ENCODE results near the gene KBTBD12. TPM values are rescaled to one million over a fixed set of nuclear protein-coding genes. Genes with fewer than 3 reads are reported as not detected.

KBTBD12 gene
- total and polyA plus RNA-seq, 2 of the 13 experiments (the other 11 are each of a cell fraction or from before 2014, with no cell fraction given) = not detected

- Histone ChIP-seq H3K4me2 (ENCODE audit: low read depth, low read length) (no peak overlapping the region), H3K9me3 (ENCODE audit: low read length) (no peaks in the 10 kb centered on the region), H3K27ac (ENCODE audit: extremely low read length, insufficient read depth, low read length) (no peak overlapping the region), H3K9ac (ENCODE audit: insufficient read depth, low read depth, low read length) (no peak overlapping the region), H3K4me1 (ENCODE audit: insufficient read depth, low read length) (no peaks in the 10 kb centered on the region), H4K20me1 (ENCODE audit: insufficient read depth, low read length) (no peaks in the 10 kb centered on the region), H2AFZ (ENCODE audit: low read length) (no peak overlapping the region), H3K4me3 (replicated peaks in 1 of 3; ENCODE audit: insufficient read depth in 1 of 3, low read depth in 2 of 3, low read length in 3 of 3) (no peak overlapping the region), H3K36me3 (replicated peaks in 1 of 2; ENCODE audit: control insufficient read depth in 1 of 2, insufficient read depth in 2 of 2, low read length in 2 of 2) (no peaks in the 10 kb centered on the region), H3K79me2 (ENCODE audit: insufficient read depth, low read length) (no peaks in the 10 kb centered on the region), H3K27me3 (ENCODE audit: control insufficient read depth in 1 of 2, insufficient read depth in 2 of 2, low read length in 2 of 2) (no peaks in the 10 kb centered on the region)
- in situ Hi-C loops (cut with HindIII; ENCODE audit: extremely low pct_ligation_motif_present, low pct_unique_long_range_greater_than_20kb) (no loop called here), intact Hi-C loops (cut with micrococcal nuclease; ENCODE audit: unreplicated experiment) (no loop called here)
- CTCF ChIA-PET (ENCODE audit: low intra/inter-chr PET ratio, low total read pairs) = no interaction called here
- FAIRE-seq (no peak), DNase-seq (ENCODE audit: low spot score) (no peak), ATAC-seq (no peak)
- POLR2A ChIA-PET = no interaction called here
- no TSS peak for BruUV-seq (replicated peaks)
- TF ChIP-seq AFF4 (CRISPR knock-in tag; IDR thresholded peaks at IDR 0.05) (no peak), ZSCAN31 (CRISPR knock-in tag; IDR thresholded peaks at IDR 0.05; ENCODE audit: low read depth) (no peak), NFE2L2 (IDR thresholded peaks at IDR 0.05; ENCODE audit: low read length) (no peak), HOXA9 (CRISPR knock-in tag; IDR thresholded peaks at IDR 0.05; ENCODE audit: borderline replicate concordance) (no peak), ATF6 (CRISPR knock-in tag; conservative IDR thresholded peaks at IDR 0.05) (no peak), TOE1 (CRISPR knock-in tag; IDR thresholded peaks at IDR 0.05) (no peak), PRMT3 (CRISPR knock-in tag; IDR thresholded peaks at IDR 0.05; ENCODE audit: borderline replicate concordance, low read depth) (no peak), ZNF609 (CRISPR knock-in tag; IDR thresholded peaks at IDR 0.05; ENCODE audit: borderline replicate concordance) (no peak), KDM3A (CRISPR knock-in tag; IDR thresholded peaks at IDR 0.05; ENCODE audit: low read depth) (no peak), ZNF451 (CRISPR knock-in tag; IDR thresholded peaks at IDR 0.05) (no peak), RELA (CRISPR knock-in tag; IDR thresholded peaks at IDR 0.05) (no peak), FUBP1 (CRISPR knock-in tag; IDR thresholded peaks at IDR 0.05; ENCODE audit: borderline replicate concordance) (no peak)
Observed at GRCh38 chr3:127942613-127943012, 27.6 kb downstream of the KBTBD12 start.

All from HepG2 (cell line).